HG02759 (cell line): Measurements from ENCODE around the gene CCR7.

Source experiments
- ATAC-seq: cut with Tn5 transposase; IDR thresholded peaks from one replicate; pipeline ENCODE4 v1.9.1; 2021; ENCODE audit warnings: mild to moderate bottlenecking, moderate library complexity; ENCODE audit not compliant: unreplicated experiment

CCR7 gene

GRCh38 chr17:40538936-40539705 is 26.2 kb downstream of the CCR7 start:
- ATAC-seq: no peak

DNA sequence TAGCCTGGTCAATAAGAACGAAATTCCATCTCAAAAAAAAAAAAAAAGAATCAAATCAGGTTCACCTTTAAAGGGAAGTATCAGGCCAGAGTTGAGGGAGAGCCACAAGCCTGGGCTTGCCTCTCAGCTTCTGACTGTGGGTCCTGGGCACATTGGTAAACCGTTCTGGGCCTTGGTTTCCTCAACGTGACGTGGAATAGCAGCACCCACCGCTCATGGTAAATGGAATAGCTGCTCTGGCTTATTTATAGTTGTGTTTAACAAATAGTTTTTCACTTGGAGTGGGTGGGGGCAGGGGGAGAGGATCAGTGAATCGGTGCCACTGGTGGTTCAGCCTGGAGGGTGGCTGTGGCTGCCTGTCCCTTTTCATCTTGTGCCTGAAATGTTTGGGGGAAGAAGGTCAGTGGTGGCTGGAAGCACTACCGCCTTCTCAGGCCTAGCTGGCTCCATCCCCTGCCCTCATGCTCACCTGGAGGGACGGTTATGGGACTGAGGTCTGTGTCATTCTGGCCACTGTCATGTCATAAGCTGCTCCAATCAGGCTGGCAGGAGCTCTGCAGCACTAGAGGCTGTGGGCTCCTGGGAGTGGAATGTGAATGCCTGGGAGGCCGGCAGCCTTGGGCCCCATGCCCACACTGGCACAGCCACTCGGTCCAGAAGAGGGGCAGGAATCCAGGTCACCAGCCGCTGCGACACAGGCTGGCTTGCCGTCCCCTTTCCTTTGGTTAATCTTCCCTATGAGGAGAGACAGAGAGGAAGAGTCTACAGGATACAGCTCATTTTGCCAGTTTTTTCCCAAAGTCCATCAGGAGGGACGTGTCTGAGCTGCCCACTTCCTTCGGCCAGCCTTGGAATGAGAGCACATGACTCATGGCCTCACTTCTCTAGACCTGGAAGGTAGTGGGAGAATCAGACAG is 27.0 kb downstream of the CCR7 start:
- ATAC-seq: no peak

DNA sequence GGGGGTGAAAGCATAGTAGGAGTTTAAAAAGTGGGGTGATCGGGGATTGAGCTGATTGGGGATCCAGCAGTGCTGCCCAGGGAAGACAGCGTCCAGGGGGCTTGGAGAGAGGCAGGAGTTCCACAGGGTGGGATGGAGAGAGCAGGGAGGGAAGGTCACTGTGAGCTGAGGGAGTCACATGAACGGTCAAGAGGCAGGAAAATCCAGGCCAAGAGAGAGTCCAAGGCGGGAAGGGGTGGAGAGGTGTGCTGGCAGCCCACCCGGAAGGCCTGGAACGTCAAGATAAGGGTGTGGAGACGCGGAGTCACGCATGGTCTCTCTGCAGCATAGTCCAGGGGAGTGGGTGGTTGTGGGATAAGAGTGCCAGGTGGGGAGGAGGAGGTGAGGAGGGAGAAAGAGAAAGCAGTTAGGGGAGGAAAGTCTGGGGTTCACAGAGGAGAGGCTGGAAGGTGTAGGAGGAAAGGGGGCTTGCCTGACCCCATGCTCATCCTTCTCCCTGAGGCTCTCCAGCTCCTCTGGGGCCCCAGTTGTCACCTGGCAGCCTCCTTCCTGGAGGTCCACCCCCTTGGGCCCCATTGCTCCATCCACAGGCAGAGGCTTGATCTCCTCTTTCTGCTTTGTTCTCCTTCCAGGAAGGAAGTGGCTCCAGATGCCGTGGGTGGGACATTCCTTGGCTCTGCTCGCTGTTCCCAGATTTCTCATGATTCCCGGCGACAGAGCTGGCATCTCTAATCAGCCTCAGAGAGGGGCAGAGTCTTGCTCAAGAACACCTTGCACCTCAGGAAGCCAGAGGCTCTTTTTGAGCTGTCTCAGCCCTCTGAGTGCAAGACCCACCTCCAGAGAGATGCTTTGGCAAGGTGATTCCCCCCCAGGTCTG is 28.7 kb downstream of the CCR7 start:
- ATAC-seq: no peak

DNA sequence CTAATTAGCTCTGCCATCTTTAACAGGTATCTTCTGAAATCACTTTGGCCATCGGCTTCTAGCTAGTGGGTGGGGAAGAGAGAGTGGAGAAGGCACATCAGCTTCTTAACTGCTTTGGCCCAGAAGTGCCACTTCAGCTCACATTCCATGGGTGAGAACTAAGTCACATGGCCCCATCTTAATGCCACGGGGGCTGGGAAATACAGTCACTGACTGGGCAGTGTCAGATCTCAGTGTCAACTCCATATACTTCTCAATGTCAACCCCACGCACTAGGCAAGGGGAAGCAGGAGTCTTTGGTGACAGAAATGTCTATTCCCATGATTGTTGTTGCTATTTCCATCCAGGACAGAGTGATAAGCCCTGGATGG is 29.4 kb downstream of the CCR7 start:
- ATAC-seq: no peak

DNA sequence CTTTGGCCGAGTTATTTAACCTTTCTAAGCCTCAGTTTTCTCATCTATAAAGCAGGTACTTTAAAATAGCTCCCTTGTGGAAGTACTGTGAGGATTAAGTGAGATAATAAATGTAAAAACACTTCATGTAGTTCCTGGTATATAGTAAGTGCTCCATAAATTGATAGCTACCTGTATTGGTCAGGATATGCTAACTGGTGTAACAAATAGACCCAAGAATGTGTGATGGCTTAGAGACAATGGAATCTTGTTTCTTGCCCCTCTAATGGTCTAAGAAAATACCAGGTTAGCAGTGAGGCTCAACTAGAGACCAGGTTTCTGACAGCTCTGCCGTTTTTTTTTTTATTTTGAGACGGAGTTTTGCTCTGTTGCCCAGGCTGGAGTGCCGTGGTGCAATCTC is 29.8 kb downstream of the CCR7 start:
- no peak for ATAC-seq

- ATAC-seq: no peak
Measured at GRCh38 chr17:40534371-40535189, 30.7 kb downstream of the CCR7 start.

DNA sequence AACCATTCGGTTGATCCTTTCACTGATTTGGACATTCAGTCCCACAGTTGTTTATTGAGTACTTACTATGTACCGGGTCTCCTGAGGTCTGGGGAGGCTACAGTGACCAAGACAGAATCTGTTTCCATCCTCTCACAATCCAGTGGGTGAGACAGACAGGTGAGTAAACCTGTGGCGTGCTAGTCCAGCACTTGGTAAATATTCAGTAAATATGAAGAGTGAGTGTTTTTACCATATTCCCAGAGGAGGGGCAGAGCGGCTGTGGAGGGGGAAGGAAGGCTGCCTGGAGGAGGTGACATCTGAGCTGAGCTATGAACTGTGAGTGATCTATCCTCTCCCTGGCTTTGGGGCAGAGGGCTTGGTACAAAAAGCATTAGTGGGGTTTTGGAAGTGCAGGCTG is 31.4 kb downstream of the CCR7 start:
- ATAC-seq: no peak

- no peak for ATAC-seq
Measured at GRCh38 chr17:40532520-40533253, 32.6 kb downstream of the CCR7 start.

GRCh38 chr17:40531051-40531991 is 34.0 kb downstream of the CCR7 start:
- ATAC-seq: peak; percentile 66

DNA sequence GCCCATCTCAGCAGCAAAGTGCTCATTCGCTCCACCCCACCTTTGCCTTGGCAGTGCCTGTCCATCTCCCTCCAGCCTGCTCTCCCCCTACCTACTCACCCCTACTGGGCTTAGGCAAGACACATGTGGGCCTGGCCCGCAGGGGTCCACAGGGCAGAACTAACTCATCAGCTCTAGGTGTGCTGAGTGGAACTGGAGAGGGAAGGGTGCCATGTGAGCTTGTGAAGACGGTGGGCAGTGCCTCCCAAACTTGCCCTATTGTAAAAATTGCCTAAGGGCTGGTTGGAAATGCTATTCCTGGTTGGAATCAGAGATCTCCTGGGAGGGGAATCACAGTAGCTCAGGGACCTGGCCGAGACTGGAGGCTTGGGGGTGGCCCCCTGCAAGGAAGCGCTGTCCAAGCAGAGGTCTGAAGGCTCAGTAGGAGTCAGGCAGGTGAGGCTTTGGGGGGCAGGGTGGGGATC is 34.7 kb downstream of the CCR7 start:
- ATAC-seq: no peak

DNA sequence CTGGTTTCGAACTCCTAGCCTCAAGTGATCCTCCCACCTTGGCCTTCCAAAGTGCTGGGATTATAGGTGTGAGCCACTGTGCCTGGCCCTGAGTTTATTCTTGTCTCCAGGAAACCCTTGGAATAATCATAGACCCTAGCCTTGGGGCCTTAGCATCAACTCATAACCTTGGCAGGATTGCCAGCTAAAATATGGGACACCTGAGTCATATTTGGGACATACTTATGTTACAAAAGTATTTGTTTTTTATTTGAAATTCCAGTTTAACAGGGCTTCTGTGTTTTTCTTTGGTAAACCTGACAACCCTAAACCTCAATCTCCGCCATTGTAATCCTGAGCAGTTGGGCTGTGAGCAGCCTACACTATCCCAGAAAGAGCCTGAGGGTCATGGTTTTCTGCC is 35.3 kb downstream of the CCR7 start:
- ATAC-seq: no peak

DNA sequence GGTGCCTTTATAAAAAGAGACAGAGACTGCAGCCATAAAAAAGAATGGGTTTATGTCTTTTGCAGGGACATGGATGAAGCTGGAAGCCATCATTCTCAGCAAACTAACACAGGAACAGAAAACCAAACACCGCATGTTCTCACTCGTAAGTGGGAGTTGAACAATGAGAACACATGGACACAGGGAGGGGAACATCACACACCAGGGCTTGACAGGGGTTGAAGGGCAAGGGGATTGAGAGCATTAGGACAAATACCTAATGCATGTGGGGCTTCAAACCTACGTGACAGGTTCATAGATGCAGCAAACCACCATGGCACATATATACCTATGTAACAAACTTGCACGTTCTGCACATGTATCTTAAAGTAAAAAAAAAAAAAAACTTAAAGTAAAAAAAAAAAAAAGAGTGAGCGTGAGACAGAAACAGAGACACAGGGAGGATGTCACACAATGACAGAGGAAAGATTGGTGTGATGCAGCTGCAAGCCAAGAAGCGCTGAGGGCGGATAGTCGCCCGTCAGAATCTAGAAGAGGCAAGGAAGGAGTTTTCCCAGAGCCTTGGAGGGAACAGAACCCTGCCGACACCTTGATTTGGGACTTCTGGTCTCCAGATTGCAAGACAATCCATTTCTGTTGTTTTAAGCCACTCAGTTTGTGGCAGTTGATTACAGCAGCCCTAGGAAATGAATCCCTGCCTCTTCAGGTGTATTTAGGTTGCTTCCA is 36.4 kb downstream of the CCR7 start:
- ATAC-seq: no peak

DNA sequence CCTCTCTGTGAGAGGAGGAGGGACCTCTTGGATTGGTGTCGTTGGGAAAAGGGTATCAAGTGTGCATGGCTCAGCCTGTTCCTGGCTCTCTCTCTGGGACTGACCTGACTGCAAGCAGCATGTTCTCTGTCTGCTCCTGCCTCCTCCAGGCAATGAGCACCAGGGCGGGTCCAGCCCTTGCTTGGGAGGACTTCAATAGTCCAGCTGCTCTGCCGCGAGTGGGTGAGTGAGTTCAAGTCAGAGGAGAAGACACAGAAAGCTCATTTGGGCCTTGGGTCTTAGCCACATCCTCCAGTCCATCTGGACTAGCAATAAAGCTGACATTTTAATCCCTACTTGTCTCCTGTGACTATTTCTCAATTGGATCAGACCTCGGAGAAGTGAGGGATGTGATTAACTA is 38.6 kb downstream of the CCR7 start:
- ATAC-seq: no peak

GRCh38 chr17:40525294-40525693 is 40.0 kb downstream of the CCR7 start:
- no peak for ATAC-seq

- no peak for ATAC-seq
Measured at GRCh38 chr17:40524243-40524965, 40.9 kb downstream of the CCR7 start.

DNA sequence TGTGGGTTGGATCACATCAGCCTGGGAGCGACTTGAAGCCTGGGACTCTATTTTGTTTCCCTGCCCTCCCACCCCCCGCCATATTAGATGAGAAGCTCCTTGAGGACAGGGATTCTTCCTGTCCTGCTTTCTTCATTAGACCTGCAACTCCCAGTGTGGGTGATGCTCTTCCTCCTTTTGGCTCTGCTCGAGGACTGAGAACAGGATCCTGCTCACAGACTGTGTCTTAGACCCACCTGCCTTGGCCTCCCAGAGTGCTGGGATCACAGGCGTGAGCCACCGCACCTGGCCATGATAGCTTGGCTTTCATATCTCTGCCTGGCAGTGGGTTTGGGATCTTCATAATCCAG is 42.3 kb downstream of the CCR7 start:
- no peak for ATAC-seq

- ATAC-seq: no peak
Measured at GRCh38 chr17:40522250-40522960, 42.9 kb downstream of the CCR7 start.
